ENCODE results near the gene ORC3.

- TF ChIP-seq CTCF (IDR thresholded peaks at IDR 0.05) (no peak), ZFX (IDR thresholded peaks at IDR 0.05; ENCODE audit: borderline replicate concordance) (no peak)
Observed at GRCh38 chr6:87664921-87665485, 75.1 kb downstream of the ORC3 start.

All from 22Rv1 (cell line).